GM21526 (cell line): Measurements from ENCODE around the gene TGM3.

Source experiments
- ATAC-seq: cut with Tn5 transposase; IDR thresholded peaks from one replicate; pipeline ENCODE4 v1.9.1; 2021; ENCODE audit warnings: moderate library complexity; ENCODE audit not compliant: unreplicated experiment, low FRiP score

TGM3 gene

DNA sequence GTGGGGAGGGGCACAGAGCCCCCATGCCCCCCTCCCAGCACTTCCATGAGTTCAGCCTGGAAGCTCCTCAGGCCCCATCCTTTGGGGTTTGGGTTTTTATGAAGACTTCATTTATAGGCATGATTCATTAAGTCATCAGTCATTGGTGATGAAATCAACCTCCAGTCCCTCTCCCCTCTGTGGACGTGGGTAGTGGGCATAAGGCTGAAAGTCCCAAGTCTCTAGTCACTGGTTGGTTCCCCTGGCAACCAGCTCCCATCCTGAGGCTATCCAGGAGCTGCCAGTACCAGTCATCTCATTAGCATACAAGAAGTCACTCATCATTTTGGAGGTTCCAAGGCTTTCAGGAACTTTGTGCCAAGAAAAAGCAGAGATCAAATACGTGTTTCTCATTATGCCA, 9.2 kb downstream of the TGM3 start:
- ATAC-seq, result no peak

DNA sequence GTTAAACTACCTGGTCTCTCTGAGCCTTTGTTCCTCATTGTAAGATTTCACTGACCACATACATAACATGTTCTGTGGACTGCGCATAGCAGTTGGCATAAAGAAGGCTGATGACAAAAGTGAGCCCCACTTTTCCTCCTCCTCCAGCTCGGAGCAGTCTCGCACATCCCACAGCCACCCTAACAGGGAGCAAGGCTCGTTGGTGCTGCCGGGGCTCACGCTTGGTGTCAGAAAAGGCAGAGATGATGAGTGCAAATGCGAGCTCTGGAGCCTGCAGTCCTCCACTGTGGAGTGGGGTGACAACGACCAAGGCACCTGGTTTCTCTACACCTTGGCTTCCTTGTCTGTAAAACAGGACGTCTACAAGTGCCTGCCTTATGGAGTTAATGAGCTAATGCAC, 9.7 kb downstream of the TGM3 start:
- ATAC-seq, result no peak

DNA sequence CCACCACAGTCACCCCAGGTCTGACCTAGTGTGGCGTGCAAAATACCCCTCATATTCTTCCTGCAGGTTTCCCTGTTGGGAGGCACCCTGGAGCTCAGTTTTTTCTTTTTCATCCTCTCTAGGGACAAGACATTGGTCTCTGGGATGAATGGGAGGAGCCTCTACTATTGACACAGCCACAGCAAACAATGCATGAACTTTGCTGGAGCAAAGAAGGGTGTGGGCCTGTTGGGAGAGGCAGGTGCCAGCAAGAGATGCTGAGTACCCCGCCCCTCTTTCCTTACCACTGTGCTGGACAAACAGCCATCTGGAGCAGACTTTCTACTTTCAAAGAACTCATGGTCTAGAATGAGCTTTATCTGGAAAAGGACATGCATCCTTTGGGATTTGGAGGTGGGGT, 10.1 kb downstream of the TGM3 start:
- ATAC-seq, result no peak

DNA sequence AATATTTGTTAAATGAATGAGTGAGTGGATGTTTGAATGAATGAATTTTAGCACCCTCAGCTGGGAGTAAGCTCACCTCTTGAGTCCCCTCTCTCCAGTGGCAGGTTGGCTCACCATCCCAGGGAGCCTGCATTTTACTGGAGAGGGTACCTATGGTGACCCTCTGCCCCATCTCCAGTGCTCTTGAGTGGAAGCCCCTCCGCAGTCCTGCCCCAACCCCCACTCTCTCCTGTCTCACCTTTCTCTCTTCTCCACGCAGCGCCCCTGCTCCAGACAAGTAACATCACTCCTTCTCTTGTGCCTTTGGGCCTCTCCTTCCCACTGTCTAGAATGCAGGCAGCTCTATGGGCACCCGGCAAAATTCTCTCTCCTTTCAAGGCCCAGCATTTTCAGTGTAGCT, 11.3 kb downstream of the TGM3 start:
- ATAC-seq, result no peak

DNA sequence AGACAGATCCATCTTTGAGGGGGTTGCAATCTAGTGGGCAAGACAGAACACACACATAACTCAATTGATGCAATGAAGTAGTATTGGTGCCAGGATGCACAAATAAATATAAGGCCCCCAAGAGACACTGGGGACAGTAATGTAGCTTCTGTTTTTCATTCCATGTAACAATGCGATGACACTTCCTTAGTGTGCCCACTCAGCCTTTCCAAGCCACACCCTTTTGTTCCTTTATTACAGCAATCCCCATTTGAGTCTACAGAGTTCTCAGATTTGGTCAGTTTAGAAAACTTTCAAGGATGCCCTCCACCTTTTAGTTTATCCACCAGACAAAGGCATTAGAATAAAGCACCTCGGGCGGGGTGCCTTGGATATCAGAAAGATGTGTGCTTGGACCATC, 15.5 kb downstream of the TGM3 start:
- no peak for ATAC-seq

DNA sequence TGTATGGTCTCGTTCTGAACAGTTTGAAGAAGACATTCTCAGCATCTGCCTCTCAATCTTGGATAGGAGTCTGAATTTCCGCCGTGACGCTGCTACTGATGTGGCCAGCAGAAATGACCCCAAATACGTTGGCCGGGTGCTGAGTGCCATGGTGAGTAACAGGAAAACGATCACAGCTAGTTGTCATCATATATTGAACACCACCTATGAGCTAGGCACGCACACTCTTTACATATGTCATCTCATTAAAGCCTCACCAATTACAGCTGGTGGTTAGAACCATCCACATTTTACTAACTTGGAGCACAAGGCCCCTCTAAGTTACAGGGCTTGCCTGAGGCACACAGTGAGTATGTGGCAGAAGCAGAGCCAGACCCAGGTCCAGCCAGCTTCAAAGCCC, 17.1 kb downstream of the TGM3 start:
- ATAC-seq, result no peak

DNA sequence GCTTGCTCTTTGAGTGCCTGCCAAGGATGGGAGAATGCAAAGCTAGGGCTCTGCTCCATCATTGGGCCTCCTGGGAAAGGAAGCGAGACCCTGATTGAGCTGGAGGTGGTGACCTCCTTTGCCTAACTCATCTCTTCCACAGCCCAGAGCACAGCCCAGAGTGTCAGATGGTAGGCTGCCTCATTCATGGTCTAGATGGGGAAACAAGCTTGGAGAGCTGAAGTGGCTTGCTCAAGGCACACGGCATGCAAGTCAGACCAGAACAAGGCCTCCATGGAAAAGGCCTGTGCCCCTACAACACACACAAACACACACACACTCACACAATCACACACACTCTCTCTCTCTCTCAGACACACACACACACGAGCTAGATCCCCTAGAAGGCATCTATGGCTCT, 17.5 kb downstream of the TGM3 start:
- ATAC-seq, result no peak

DNA sequence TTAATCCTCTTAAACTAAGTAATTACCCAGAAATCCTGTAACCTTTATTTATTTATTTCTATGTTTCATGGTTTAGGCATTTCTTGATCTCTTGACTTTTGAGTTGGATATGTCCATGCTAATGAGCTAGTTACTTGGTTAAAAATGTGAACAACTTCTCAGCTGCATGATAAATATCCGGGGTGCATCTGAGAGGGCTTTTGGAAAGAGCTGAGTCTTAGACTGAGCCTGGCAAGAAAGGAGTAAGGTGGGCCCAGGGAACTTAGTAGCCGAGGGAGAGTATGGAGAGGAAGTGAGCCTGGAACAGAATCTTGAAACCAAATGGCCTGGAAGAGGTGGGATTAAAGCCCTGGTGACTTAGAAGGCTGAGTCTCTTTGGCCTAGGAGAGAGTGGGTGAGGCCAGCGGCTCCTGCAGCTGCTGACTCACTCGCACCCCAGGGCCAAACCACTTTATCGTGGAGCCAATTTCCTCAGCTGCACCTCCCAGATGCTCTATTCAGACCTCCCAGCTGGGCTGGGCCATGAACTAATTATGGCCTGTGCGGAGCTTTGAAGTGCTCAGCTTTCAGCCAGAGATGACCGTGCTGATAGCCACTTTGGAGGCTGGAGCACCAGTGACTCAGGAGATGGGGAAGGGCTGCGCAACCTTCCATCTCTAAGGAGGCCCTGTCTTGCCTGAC, 19.1 kb downstream of the TGM3 start:
- ATAC-seq, result no peak

DNA sequence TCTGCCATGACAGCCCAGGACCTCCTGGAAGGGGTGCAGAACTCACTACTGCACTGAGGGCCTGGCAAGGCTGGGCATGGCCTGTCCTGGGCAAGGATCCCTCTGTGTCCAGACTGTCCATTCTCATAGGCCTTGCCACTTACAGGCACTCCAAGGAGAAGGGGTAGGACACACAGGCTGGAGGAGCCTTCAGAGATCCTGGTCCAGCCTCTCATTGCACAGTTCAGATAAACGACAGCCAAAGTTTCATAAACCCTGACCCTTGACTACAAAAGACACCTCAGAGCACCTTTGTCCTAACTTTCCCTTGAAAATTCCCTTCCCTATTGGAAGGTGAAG, 19.6 kb downstream of the TGM3 start:
- no peak for ATAC-seq

DNA sequence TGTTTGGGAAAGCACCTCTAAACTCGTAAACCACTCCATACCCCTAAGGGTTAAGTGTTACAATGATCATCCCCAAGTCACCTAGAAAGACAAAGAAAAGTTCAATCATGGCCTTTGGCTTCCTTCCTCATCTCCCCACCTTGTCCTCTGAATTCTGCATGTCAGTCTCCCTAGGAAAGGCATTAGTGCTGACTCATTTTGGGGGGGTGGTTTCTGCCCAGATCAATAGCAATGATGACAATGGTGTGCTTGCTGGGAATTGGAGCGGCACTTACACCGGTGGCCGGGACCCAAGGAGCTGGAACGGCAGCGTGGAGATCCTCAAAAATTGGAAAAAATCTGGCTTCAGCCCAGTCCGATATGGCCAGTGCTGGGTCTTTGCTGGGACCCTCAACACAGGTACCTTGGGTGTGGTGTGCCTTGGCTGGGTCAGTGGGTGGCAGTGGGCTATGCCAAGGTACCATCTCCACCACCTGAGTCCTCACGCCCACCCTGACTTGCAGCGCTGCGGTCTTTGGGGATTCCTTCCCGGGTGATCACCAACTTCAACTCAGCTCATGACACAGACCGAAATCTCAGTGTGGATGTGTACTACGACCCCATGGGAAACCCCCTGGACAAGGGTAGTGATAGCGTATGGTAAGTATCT, 21.2 kb downstream of the TGM3 start:
- no peak for ATAC-seq

DNA sequence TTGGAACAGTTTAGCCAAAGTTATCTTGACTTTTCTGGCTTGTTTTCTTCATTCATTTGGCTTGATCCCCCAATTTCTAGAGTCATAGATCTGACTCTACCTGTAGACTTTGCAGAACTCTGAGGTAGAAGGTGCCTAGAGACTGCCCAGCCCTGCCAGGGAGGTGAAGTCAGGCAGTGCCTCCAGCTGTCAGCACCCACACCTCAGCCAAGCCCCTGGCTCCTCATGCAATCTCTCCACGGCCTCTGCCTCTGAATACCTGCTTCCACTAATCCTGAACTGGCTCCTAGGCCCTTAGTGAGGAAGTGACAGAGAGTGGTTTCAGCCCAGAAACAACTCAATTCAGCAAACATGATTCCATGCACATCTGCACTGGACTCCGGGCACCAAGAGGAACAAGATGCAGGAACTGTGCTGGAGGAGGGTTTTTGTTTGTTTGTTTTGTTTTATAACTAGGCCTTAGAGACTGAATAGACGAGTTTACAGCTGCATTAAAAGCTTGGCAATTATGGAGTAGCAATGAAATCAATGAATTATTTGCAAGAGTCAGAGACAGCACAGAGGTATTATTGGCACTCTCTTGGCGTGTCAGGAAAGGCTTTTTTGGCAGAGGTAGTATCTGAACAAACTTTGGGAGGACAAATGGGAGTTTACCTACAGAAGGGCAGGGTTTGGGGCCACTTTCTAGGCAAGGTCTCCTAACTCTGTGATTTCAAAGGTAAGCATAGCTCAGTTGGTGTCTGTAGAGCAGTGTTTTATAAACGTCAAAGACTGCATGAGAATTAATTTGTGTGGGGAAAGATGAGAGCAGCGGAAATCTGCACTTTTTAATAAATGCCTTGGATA, 25.2 kb downstream of the TGM3 start:
- no peak for ATAC-seq

DNA sequence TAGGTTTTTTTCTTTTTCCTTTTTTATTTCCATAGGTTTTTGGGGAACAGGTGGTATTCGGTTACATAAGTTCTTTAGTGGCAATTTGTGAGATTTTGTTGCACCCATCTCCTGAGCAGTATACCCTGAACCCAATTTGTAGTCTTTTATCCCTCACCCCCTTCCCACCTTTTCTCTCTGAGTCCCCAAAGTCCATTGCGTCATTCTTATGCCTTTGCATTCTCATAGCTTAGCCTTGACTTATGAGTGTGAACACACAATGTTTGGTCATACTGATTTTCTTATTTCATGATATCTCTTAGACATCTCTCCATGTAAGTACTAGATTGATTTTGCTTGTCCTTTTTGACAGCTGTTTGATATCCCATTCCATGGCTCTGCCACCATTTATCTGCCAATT, 27.2 kb downstream of the TGM3 start:
- ATAC-seq, result no peak

DNA sequence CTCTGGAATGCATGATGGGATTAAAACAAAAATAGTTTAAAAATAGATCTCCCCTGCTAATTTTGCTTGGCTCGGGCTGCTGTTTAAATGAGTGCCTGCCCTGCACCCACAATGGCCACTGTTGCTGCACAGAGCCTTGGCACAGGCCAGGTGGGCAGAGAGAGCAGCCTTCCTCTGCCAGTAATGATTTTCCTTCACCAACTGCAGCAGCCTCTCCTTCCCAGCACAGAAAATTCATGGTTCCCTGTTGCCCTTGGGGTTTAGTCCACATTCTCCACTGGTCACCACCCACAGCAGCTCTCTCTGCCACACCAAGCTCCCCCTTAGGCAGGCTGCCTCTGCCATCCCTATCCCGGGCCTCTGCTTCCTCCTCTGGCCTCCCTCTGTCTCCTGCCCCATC, 30.2 kb downstream of the TGM3 start:
- ATAC-seq, result no peak

DNA sequence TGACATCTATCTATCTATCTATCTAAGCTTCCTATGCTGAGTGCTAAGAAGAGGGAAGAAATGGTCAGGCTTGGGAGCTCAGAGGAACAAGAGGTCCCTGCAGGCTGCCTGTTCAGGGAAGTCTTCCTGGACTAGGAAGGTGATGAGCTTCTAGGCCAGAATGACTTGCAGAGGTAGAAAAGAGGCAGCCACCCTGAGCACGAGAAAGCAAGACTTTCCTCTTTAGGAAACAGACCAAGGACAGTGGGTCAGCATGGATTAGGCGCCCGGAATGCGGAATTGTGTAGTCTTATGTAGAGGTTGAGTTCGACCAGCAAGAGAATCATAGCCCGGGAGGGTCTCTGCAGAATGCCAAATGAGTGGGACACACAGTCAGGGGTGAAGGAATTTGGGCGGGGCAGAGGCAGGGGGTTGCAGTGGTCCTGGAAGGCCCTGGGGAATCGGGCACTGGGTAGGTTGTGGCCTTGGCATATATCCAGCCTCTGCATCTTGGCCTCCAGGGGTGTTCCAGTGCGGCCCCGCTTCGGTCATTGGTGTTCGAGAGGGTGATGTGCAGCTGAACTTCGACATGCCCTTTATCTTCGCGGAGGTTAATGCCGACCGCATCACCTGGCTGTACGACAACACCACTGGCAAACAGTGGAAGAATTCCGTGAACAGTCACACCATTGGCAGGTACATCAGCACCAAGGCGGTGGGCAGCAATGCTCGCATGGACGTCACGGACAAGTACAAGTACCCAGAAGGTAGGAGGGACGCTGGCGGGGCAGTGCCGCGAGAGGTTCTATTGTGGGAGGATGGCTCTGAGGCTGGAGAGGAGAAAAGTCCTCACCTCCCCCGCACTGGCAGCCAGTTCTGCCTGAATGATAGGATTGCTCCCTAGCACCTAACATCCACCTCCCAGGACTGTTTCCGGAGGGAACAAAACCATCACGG, 32.1 kb downstream of the TGM3 start:
- no peak for ATAC-seq

DNA sequence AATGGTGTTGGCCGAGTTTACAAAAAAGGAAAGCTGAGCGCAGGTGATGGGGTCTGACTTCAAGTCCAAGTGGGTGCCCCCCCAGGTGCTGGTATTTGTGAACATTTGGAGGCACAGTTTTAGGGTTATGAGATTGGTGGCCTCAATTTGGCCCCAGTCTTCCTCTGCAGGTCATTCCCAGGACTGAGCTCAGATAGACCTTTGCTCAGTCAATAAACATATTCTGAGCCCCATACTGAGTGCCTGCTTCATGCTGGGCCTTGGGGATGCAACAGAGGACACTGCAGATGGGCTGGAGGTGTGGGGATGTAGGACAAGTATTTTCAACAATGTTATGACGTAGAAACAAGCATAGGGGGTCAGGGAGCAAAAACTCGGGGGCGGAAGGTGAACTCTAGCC, 33.5 kb downstream of the TGM3 start:
- no peak for ATAC-seq

DNA sequence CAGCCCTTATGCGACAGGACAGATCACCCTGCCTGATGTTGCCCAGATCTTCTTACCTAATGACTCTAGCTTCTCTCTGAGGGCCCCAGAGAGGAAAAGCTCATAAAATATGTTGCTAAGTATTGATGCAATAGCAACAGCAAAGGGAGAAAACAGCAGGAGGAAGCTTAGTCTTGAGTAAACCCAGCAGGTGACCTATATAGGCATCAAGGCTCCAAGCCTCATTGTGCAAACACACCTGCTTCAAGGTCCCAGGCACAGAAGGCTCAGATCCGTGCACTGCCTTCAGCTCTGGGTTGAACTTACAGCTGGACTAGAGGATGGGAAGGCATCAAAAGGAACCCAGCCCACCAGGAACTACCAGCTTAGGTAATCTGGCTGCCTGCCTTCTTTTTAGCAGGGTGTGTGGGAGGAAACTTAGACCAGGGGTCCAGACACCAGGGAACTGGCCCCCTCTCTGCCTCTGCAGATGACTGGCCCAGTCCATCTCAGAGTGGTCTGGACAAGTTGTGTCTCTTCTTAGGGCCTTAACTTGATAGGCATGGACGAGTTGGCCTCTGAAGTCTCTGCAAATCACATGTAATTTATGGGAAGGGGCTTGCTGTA, 34.4 kb downstream of the TGM3 start:
- ATAC-seq, result no peak

DNA sequence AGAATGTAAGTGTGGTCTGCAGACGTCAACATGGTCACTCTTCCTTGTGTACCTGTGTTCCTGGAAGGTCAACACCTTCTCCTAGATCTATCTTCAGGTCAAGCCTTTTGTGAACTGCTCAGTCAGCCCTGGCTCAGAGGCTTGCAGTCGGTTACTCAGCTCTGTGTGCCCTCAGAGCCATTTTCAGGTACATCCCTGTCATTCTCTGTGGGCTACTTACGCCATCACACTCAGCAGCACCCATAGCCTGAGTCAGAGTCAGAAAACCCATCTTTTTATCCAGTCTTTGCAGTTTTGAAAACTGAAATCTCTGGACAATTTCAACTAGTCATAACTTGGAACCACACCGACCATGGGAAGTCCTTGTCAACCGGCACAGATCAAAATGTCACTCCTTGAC, 35.3 kb downstream of the TGM3 start:
- no peak for ATAC-seq

DNA sequence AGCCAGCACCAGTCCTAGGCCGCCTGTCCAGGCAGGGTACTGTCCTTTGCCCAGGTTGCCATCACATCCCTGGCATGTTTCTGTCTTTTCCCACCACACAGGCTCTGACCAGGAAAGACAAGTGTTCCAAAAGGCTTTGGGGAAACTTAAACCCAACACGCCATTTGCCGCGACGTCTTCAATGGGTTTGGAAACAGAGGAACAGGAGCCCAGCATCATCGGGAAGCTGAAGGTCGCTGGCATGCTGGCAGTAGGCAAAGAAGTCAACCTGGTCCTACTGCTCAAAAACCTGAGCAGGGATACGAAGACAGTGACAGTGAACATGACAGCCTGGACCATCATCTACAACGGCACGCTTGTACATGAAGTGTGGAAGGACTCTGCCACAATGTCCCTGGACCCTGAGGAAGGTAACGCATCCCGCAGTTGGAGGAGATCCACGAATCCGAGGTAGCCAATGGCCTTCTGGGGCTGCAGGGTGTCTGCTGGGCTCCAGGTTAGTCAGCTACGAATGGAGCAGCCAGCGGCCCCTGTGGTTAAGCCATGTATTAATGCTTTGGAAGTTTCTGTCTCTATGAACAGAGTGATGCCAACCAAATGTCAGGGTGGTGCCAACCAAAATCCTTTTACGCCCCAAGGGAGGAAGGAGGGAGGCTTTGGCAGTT, 36.2 kb downstream of the TGM3 start:
- ATAC-seq, result no peak

DNA sequence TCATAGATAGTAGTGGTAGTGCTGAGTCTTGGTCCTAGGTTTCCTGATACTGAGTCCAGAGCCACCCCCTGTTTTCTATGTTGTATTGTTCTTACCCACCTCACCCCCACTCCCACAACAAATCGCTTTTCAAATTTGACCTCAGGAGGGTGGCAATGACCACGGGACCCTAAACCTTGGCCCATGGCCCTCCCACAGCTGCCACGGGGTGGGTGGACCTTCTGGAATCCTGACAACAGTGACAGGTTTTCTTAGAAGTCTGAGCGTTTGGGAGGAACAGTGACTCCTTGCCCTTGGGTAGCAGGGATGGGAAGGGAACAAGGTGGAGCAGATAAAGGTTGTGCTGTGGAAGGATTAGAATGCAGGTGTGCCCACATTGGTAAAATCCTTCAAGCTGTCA, 36.9 kb downstream of the TGM3 start:
- no peak for ATAC-seq

DNA sequence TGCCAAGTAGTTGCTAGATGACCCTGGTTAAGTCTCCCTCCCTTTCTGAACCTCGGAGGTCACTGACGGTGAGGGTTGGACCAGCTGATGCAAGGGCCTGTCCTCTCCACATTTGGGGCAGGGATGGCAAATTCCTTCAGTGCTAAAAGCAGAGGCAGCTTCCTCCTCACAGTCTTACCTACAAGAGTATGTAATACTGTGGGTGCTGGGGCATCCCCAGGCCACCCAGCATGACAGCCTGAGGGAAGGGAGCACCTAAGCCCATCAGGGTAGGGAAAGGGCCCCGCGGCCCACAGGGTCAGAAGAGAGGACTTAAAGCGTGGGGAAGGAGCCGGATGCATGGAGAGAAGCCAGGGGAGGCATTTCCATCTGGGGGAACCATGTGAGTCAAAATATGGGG, 38.0 kb downstream of the TGM3 start:
- ATAC-seq, result no peak
